Putamen (tissue), 1 donor: Measurements from ENCODE around the gene GAB2.
"Not testable (repeated sequence)": the region's sequence is repeated elsewhere in the genome, so short reads cannot be mapped to it uniquely, and the experiment has no call there.

Experiments
- DNase-seq: peaks from one replicate; pipeline ENCODE4 v3.0.0-alpha.2; 2016; ENCODE audit warnings: low spot score

GAB2 gene

DNA sequence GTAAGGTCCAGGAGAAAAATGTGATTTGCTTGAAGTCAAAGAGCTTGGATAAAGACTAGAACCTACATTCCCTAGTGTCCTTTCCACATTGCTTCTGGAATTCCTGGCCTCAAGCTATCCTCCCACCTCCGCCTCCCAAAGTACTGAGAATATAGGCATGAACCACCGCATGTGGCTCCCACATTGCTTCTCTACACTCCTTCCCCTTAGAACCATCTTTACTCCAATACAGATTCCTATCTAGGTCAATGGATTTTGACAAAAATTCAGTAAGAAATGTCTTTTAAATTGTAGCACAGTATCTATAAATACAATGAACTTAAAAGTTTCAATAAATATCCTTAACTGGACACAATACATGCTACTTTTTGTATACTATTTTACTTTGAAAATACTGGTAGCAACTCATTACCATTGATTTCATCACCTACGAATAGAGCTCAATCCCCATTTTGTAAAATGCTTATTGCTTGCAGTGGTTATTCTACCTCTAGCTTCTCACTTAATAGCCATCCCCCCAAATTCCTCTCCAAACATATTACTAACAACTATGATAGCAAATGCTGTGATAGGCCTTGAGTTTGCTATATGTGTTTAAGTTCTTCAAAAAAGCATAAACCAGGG, 53.4 kb downstream of the GAB2 start:
- no peak for DNase-seq

DNA sequence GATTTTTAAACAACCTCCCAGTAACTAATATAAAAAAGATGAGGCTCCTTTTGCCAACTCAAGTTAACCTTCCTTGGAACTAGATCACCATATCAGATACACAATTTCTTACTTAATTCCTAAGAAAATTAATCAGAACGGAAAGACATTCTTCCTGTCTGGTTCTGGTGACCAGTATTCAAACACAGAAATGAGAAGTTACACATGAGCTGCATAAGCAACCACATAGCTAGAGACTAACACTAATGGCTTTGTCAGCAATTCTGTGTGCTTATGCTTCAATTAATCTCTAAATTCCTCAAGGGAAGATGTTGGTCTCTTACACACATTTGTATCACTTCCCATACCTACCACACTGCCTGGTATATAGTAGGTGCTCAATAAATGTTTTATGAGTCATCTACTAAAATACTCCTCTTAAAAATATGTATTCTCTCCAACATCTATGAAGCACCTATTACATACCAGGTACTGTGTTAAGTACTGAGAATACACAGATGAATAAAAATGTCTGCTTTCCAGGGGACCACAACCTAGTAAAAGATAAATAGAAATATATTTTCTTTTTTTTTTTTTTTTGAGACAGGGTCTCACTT, 54.5 kb downstream of the GAB2 start:
- no peak for DNase-seq

DNA sequence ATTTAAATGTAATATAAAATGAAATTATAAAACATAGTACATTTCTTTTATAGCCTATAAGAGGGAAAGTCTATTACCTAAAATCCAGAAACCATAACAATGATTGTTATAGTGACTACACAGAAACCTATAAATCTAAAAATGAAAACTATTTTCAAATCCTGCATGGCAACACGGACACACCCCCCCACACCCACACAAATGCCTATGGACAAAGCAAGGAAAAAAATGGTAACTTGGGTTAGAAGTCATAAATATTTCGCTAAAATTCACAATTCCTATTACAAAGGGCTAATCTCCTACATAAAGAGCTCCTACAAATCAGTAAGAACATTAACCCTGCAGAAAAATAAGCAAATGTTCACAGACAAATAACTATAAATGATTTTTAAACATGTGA, 56.4 kb downstream of the GAB2 start:
- no peak for DNase-seq

DNA sequence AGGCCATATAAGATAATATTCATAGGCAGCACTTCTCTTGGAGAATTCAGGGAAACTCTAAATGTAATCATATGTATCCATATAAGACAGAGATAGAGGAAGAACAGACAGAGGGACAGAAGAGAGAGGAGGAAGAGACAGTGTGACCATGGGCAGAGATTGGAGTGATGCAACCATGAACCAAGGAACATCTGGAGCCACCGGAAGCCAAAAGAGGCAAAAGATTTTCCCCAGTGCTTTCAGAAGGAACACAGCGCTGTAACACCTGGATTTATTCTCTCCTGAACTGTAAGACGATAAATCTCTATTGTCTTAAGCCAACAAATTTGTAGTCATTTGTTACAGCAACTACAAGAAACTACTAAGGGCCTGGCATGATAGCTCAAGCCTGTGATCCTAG, 57.7 kb downstream of the GAB2 start:
- no peak for DNase-seq

DNA sequence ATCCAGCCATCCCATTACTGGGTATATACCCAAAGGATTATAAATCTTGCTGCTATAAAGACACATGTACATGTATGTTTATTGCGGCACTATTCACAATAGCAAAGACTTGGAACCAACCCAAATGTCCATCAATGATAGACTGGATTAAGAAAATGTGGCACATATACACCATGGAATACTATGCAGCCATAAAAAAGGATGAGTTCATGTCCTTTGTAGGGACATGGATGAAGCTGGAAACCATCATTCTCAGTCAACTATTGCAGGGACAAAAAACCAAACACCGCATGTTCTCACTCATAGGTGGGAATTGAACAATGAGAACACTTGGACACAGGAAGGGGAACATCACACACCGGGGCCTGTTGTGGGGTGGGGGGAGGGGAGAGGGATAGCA, 59.7 kb downstream of the GAB2 start:
- DNase-seq, result not testable (repeated sequence)

DNA sequence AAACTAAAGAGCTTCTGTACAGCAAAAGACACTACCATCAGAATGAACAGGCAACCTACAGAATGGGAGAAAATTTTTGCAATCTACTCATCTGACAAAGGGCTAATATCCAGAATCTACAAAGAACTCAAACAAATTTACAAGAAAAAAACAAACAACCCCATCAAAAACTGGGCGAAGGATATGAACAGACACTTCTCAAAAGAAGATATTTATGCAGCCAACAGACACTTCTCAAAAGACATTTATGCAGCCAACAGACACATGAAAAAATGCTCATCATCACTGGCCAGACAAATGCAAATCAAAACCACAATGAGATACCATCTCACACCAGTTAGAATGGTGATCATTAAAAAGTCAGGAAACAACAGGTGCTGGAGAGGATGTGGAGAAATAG, 60.2 kb downstream of the GAB2 start:
- not testable (repeated sequence) for DNase-seq

DNA sequence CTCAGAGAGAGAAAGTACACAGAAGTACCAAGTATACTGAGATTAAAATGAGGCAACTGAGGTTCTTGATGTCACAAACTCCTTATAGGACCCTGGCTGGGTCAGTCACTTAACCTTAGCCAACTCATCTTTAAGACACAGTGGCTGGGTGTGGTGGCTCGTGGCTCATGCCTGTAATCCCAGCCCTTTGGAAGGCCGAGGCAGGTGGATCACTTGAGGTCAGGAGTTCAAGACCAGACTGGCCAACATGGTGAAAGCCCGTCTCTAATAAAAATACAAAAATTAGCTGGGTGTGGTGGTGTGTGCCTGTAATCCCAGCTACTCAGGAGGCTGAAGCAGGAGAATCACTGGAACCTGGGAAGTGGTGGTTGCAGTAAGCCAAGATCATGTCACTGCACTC, 61.9 kb downstream of the GAB2 start:
- not testable (repeated sequence) for DNase-seq

DNA sequence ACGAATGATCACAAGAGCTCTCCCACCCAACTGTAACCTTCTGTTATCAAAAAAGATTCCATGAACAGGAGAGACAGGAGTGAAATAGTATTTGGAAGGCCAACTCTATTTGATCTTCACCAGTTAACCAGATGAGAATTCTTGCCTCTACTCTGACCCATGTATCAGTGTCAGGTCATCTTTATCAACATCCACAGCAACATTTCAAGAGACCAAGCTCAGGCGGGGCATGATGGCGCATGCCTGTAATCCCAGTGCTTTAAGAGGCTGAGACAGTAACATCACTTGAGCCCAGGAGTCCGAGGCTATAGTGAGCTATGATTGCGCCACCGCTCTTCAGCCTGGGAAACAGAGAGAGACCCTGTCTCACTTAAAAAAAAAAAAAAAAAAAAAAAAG, 62.3 kb downstream of the GAB2 start:
- DNase-seq, result no peak

DNA sequence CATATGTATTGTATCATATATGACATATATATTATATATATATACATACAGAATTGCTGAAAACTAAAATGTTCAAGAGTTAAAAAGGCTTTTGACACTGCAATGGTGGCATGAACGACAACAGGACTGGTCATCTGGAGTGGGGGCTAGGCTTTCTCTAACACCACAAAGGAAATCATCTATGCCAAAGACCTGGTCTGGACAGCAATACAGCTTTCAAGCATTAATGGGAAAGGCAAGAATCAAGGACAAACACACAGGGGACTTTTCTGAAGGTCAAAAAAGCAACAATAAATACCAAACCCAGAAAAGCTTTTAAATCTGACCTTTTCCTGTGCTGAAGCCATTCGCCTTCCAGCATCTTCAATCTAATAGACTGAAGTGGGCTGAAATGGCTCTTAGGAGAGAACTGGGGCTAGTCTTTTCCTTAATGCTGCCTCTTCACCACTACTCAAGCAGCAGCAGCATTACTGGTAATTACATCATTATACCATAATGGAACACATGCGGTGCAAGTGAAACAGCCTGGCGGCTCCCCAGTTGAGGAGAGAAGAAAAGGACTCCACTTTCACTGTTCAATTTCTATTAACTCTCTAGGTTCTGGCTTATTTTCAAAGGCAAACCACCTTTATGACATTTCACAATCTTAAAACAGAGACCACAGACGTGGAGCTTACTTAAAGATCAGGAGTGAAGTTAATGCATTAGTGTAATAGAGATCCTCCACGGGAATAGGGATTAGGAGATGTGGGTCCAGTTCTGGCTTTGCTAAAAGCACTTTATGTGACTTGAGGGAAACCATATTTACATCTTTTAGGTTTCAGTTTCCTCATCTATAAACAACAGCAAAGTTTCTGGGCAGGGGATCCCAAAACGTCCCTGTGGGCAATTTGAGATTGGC, 63.0 kb downstream of the GAB2 start:
- DNase-seq, result no peak

DNA sequence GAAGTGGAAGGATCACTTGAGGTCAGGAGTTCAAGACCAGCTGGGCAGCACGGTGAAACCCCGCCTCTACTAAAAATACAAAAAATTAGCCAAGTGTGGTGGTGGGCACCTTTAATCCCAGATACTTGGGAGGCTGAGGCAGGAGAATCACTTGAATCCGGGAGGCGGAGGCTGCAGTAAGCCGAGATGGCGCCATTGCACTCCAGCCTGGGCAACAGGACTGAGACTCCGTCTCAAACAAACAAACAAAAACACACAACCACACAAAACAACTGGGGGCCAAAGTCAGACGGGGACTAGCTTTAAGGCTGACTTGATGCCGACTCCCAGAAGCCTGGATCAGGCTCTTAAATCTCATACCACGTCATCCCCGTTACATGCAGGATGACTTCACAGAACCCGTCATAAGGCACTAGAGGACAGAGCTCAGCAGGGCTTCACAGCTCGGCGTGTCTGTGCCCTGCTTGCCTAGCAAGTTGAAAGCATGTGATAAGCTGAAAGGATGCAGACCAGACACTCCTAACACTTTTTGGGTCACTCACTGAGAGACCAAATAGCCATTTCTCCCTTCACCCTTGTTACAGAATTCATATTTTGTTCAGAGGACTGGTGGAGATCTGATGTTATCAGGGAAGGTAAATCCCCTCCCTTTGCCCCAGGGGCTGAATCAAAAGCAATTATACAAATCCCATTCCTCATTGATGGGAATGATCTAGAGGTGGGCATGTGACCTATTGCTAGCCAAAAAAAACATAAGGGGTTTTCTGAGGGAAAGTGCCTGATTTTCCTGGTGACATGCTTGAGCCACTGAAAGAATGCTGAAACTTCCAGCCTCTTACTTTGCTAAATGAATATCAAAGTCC, 65.4 kb downstream of the GAB2 start:
- DNase-seq, result no peak

DNA sequence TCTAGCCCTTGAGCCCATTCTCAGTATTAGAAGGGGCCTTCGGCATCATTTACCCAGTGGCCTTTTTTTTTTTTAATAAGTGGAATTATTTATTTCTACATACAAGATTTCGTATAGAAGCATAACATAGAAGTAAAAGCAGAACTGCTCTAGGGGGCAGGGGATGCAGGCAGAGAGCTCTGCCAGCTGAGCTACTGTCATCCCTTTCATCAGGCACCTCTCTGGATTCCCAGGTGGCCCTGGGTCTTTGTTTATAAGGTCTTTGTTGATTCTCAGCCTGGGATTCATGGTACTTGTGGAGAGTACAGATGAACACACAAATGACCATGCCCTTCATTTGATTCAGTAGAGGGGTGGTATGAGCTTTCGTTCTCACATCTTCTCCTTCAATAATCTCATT, 66.4 kb downstream of the GAB2 start:
- DNase-seq, result no peak

DNA sequence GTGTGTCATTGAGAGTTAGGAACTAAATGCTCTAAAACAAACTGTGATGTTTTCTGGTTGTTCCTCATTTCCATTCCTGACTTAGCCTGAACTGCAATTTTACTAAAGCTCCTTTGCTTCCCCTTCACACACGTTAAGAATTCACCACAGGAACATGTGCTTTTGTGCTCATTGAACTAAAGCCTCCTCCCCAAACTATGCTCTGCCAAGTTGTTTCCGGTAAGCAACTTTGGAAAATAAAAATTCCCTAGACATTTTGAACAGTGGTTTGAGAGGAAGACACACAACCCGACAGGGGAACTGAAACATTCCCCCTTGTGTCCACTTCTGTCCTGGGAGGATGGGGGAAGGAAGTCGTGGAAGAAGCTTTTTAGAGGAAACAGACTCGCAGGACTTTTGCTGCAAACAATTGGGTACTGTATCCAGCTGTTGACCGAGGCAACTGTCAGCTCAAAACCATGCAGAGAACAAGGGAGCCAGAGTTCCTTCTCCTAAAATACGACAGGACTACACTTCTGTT, 66.9 kb downstream of the GAB2 start:
- peak; percentile 82 for DNase-seq

DNA sequence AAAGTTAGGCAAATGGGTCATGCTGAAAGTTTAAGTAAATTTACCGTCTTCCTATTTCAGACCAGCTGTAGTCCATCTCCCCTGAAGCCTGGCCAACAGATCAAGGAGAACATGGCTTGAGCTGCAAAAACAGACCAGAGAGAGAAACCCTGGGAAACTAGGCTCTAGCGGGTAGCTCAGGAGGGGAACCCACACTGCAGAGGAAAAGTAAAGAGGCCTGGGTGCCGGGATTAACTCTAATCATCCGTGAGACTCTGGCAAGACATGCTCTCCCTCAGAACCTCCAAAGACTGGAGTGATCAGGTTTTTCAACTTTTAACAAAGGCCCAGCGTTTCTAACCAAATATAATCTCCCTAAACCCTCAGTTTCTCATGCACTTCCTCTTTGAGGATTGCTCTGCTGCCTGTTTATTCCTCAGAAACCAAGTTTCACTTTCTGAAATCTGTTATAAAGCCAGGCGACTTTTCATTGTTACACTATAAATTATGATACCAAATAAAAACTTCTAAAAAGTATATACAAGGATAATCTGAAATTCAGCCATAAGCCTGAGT, 67.5 kb downstream of the GAB2 start:
- no peak for DNase-seq

DNA sequence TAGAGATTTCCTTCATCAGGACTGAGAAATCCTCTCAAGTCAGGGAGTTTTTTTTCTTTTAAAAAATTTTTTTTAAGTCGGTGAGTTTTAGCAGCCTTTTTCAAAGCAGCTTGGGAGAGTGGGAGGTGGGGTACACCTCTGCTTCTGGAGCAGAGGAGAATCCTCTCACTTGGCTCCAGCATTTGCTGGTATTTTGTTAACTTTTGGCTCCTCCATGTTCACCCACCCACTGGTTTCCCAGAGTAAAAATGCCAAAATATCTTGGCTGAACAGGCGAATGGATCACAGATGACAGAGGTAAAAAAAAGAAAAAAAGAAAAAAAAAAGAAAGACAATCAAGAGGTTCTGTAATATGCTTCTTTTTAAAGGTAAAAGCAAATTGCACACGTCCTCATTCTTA, 68.0 kb downstream of the GAB2 start:
- DNase-seq, result no peak

DNA sequence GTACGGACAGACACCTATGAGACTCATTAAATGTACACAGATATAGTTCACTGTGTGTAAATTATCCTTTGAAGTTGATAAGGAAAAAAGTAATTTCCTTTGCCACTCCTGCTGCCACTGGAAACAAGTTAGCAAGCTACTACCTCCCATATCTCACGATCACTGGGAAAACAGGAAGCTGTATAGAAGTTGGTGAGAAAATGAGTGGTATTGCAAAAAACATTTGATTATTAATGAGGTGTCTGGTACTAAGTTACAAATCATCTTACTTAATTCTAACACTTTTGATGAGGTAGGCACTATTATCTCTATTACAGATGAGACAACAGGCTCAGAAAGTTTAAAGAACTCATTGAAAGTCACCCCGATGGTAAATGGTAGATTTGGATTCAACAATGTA, 68.5 kb downstream of the GAB2 start:
- no peak for DNase-seq

DNA sequence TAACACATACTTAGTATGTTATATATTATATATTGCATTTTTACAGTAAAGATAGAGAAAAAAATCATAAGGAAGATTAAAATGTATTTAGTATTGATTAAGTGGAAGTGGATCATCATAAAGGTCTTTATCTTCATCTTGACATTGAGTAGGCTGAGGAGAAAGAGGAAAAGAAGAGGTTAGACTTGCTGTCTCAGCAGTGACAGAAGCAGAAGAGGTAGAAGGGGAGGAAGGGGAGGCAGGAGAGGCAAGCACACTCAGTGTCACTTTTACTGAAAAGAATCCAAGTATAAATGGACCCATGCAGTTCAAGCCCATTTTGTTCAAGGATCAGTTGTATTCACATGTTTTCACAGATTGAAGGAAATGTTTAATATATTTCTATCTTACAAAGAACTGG, 69.7 kb downstream of the GAB2 start:
- DNase-seq, result no peak

DNA sequence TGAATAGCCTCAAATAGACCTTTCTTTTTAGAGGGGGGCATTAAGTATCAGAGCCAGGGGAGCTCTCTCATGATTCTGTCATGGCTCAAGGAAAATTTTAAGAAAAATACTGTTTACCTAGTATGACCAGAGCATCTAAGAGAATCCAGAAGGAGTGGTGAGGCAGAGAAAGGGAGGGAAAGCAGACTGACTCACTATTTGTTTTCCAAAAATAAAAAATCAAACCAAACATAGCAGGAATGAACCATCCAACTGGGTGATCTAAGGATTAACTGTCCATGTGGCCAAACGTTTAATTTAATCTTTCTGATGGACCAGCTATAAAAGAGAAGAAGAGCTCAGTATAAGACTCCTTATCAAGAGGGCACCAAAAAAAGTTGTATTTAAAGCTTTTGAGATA, 70.8 kb downstream of the GAB2 start:
- DNase-seq, result no peak

DNA sequence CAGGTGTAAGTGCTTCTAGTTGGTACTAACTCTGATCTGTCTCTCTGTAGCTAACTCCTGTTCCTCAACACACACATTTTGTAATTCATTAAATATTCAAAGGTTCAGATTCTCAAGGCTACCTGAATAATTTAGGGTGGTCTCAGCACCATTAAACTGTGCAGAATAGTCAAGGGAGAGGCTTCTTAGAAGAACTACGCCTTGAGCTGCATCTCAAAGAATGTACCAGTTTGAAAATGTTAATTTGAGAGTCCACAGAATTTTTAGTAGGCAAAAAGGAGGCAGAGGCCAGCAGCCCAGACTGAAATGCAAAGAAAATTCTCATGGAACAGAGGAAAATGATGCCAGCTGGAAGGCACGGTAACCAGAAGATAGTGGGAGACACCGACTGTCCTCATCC, 72.2 kb downstream of the GAB2 start:
- no peak for DNase-seq

DNA sequence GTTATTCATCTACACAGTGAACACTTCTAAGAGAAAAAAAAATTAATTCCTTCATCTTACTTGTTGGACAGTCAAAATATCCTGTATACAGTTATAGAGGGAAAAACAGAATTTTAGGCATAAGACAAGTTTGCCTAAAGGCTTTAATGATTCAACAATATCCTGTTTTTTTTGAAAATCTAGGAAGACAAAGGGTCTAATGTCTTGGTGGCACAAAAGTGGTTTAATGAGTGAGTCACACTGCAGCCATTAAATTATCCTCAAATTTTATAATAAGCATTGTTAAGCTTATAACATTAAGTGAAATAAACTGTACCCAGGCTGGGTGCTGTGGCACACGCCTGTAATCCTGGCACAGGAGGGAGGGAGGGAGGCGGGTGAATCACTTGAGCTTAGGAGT, 72.9 kb downstream of the GAB2 start:
- no peak for DNase-seq

DNA sequence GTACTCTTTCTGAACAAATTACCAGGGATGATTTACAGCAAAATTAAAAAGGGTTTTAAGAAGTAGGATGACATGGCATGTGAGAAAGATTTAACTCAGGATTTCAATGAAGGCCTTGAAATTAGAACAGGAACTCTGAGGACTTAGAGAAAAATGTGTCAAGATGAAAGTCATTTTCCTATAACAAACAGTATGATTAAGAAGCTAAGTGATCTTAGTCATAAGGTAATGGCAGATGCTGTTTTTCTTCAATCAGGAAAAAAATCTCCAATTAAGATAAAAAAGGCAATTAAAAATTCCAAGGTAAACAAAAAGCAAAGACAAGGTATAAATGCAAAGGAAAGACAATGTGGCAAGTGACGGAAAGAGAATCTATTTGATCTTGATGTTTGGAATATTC, 73.5 kb downstream of the GAB2 start:
- DNase-seq, result no peak

DNA sequence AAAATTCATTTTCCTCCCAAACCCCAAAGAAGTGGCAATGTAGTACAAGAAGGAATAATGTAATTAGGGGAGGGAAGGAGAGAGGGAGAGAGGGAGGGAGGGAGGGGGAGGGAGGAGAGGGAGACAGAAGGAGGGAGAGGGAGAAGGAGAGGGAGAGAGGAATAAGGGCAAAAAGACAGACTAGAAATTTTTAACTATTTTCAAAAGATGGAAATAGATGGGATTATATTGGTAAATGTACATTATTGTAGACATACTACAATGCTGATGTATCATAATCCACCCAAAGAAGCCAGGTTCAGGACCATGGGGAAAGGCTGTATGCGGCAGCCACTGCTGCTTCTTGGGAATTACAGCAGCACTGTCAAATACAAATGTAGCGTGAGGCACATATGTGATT, 74.3 kb downstream of the GAB2 start:
- no peak for DNase-seq

DNA sequence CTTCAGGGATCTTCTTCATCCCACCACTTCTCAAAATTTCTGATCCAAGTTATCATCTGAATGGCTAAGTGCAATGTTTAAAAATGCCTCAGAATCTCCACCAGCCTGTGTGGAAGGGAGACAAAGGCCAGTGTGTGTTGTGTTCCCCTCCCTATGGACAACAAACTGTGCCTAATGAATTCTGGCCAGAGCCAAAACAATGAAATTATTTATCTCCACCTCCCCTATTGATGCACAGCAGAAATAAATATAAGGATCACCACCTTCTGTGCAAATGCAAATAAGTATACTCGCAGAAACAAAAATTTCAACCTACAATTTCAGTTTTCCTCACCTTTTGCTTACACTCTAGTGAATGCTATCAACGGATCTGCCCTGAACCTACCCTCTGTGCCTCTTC, 75.8 kb downstream of the GAB2 start:
- peak; percentile 89 for DNase-seq
